Measurements from ENCODE around the gene PCDHB6.
"Not testable (repeated sequence)": the region's sequence is repeated elsewhere in the genome, so short reads cannot be mapped to it uniquely, and the experiment has no call there.

DNA sequence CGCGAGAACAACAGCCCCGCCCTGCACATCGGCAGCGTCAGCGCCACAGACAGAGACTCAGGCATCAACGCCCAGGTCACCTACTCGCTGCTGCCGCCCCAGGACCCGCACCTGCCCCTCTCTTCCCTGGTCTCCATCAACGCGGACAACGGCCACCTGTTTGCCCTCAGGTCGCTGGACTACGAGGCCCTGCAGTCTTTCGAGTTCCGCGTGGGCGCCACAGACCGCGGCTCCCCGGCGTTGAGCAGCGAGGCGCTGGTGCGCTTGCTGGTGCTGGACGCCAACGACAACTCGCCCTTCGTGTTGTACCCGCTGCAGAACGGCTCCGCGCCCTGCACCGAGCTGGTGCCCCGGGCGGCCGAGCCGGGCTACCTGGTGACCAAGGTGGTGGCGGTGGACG, 1.8 kb downstream of the PCDHB6 start:
- not testable (repeated sequence) for TF ChIP-seq POLR2A (IDR thresholded peaks at IDR 0.05)
- TF ChIP-seq, protein P1, sequence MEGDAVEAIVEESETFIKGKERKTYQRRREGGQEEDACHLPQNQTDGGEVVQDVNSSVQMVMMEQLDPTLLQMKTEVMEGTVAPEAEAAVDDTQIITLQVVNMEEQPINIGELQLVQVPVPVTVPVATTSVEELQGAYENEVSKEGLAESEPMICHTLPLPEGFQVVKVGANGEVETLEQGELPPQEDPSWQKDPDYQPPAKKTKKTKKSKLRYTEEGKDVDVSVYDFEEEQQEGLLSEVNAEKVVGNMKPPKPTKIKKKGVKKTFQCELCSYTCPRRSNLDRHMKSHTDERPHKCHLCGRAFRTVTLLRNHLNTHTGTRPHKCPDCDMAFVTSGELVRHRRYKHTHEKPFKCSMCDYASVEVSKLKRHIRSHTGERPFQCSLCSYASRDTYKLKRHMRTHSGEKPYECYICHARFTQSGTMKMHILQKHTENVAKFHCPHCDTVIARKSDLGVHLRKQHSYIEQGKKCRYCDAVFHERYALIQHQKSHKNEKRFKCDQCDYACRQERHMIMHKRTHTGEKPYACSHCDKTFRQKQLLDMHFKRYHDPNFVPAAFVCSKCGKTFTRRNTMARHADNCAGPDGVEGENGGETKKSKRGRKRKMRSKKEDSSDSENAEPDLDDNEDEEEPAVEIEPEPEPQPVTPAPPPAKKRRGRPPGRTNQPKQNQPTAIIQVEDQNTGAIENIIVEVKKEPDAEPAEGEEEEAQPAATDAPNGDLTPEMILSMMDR (IDR thresholded peaks at IDR 0.05) = not testable (repeated sequence)
